GM21529 (cell line): ENCODE data around the gene LRIT2.
A peak's percentile ranks its signal among the peaks of the same experiment; 100 is the strongest.
"Not testable (repeated sequence)": the region's sequence is repeated elsewhere in the genome, so short reads cannot be mapped to it uniquely, and the experiment has no call there.

Experiments used
- ATAC-seq: cut with Tn5 transposase; IDR thresholded peaks from one replicate; pipeline ENCODE4 v1.9.1; 2021; ENCODE audit not compliant: unreplicated experiment

Gene LRIT2

GRCh38 chr10:84185526-84186175, 39.7 kb downstream of the LRIT2 start:
- ATAC-seq, result no peak

DNA sequence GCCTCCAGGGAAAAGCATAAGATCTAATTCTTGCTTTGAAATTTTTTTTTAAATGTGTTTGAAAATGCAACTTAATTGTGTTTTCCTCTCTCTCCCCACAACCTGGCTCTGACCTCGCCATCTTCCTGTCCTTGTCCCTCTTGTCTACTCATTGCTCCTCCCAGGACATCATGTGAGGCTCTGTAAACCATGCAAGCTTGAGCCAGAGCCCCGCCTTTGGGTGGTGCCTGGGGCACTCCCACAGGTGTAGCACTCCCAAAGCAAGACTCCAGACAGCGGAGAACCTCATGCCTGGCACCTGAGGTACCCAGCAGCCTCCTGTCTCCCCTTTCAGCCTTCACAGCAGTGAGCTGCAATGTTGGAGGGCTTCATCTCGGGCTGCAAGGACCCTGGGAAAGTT, 40.8 kb downstream of the LRIT2 start:
- peak; percentile 57 for ATAC-seq

GRCh38 chr10:84181631-84182030, 43.7 kb downstream of the LRIT2 start:
- ATAC-seq, result no peak

GRCh38 chr10:84180386-84180785, 45.0 kb downstream of the LRIT2 start:
- ATAC-seq, result not testable (repeated sequence)

GRCh38 chr10:84179059-84179710, 46.2 kb downstream of the LRIT2 start:
- peak; percentile 94 for ATAC-seq

- no peak for ATAC-seq
Observed at GRCh38 chr10:84178160-84178609, 47.2 kb downstream of the LRIT2 start.

- ATAC-seq, result peak; percentile 32
Observed at GRCh38 chr10:84177541-84178141, 47.7 kb downstream of the LRIT2 start.

DNA sequence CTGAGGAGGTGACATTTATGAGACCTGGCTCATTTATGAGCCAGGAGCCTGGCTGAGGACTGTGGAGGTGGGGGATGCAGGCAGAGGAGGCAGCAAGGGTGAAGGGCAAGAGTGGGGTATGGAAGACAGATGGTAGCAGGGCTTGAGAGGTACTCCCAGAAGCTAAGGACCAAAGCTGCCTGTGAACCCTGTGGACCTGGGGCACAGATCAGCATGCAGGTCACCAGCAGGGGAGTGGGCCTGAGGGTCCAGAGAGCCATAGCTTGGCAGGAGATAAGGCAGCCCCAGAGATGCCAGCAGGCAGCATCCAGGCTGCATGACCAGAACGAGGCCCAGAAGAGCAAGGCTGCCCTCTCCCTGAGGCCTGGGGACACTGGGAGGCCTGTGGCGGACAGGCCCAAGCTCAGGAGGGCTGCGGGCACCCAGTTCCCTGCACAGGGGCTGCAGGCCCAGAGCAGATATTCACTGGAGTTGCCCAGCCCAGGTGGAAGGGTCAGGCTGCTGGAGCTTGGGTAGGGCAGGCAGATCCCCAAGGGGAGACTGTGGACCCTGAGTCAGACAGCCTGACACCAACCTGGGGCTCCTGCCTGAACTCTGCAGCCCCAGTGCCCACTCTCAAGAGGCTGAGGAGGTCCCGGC, 48.4 kb downstream of the LRIT2 start:
- no peak for ATAC-seq

DNA sequence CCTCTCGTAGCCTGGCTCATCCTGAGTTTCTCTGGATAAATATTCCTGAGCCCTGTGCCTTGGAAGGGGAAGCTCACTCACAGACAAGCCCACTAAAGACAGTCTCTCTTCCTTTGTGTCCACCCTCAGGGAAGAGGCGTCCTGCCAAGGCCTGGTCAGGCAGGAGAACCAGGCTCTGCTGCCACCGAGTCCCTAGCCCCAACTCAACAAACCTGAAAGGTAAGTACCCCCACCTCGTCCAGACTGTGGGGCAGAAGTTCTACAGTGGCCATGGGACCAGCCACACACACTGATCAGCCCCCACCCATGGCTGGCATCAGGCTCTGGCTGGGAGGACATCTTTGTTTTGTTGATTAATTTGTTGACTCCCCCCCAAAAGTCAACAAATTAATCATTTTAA, 49.0 kb downstream of the LRIT2 start:
- ATAC-seq, result no peak

DNA sequence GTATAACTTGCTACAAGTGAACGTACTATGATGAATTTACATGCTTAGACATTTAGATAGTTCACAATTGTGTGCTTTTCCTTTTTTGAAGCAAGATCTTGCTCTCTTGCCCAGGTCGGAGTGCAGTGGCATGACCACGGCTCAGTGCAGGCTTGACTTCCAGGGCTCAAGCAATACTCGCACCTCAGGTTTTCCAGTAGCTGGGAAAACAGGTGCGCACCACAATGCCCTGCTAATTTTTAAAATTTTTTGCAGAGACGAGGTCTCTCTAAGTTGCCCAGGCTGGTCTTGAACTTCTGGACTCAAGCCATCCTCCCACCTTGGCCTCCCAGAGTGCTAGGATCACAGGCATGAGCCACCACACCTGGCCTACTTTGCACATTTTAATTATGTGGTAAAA, 49.9 kb downstream of the LRIT2 start:
- ATAC-seq, result no peak

GRCh38 chr10:84173501-84173929, 51.8 kb downstream of the LRIT2 start, which contains the start of gene GPR15LG:
Gene GPR15LG, plus strand, starts transcription at chr10:84173801. Its CDS starts 51 bp downstream, at chr10:84173852.
- ATAC-seq, result peak; percentile 37

DNA sequence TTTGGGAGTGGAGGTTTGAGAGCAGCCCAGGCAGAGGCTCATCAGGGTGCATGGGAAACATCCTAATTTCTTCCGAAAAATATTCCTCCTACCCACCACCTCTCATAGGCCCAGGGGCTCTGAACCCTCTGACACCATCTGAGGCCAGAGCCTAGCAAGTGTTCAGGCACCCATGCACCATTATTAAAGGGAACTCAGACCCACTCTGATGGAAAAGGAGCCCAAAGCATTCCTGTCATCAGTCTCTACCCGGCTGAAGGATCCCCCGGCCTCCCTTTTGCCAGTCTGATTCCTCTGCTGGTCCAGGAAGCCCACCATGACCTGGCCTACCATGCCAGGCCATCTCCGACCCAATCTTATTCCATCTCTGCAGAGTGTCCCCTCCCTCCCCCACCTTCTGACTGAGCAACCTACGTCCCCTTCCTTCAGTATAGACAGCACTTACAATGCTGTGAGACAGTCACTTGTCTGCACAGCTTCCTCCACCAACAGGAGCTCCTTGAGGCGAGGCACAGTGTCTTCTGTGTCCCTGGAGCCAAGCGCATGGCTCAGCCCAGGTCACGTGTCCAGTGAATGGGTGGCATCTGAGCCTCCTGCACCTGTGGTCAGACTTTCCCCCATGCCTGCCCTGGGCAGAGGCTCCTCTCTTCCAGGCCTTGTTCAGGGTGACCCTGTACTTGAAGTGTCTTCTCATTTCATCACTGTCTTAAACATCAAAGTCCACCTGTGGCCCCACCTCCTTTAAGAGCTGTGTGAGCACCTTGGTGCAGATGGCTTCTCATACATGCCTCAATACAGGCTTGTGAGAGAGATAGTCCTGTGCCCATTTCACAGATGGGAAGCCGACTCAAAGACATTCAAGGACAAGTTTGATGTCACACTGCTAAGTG, 52.6 kb downstream of the LRIT2 start:
- ATAC-seq, result peak; percentile 53

- peak; percentile 28 for ATAC-seq
Observed at GRCh38 chr10:84171700-84172466, 53.5 kb downstream of the LRIT2 start.

- not testable (repeated sequence) for ATAC-seq
Observed at GRCh38 chr10:84171237-84171636, 54.1 kb downstream of the LRIT2 start.
